Measurements from ENCODE around the gene F13A1.

GRCh38 chr6:6166064-6166463 lies 154.4 kb downstream of the F13A1 start:
- TF ChIP-seq CTCF (IDR thresholded peaks at IDR 0.05) (no peak), POLR2A (IDR thresholded peaks at IDR 0.05) (no peak), POLR2AphosphoS5 (IDR thresholded peaks at IDR 0.05) (no peak), EP300 (IDR thresholded peaks at IDR 0.05) (no peak)

All from stomach (tissue), 4 donors.